ENCODE measurements around the gene SARDH.

SARDH gene

GRCh38 chr9:133621725-133622267 lies 116.4 kb downstream of the SARDH start:
- DNase-seq = no peak

GRCh38 chr9:133619791-133620190 lies 118.4 kb downstream of the SARDH start:
- DNase-seq = peak; percentile 20 to 45

- DNase-seq = no peak
These were observed 119.4 kb downstream of the SARDH start for GRCh38 chr9:133618726-133619125.

GRCh38 chr9:133616643-133617405 lies 121.3 kb downstream of the SARDH start:
- DNase-seq = no peak

GRCh38 chr9:133615606-133616188 lies 122.5 kb downstream of the SARDH start:
- no peak for DNase-seq

- DNase-seq = no peak
These were observed 123.0 kb downstream of the SARDH start for GRCh38 chr9:133615186-133615585.

GRCh38 chr9:133614678-133615077 lies 123.5 kb downstream of the SARDH start:
- no peak for DNase-seq

- DNase-seq = no peak
These were observed 124.1 kb downstream of the SARDH start for GRCh38 chr9:133614056-133614455.
